OCI-LY7 (cell line): ENCODE results near the gene BHLHE40. TPM values are rescaled to one million over a fixed set of nuclear protein-coding genes. Genes with fewer than 3 reads are reported as not detected.

Source experiments
- BruUV-seq: library from RNA; stranded (reverse); fragments of 400-500 nt; replicated peaks from 2 replicates; lab custom pipeline; 2021; lab: Mats Ljungman, UMichigan
- CTCF ChIA-PET: fragments of 300-600 bp; sonication (Branson Sonifier 250); formaldehyde crosslinking; loops from one replicate; lab custom pipeline; 2022; ENCODE audit warnings: antibody characterized with exemption; ENCODE audit not compliant: unreplicated experiment; lab: Charles Lee
- POLR2A ChIA-PET: fragments of 300-600 bp; sonication (Branson Sonifier 250); formaldehyde crosslinking; loops from one replicate; lab custom pipeline; 2022; ENCODE audit warnings: antibody characterized with exemption; lab: Charles Lee
- DNase-seq: peaks from one replicate; pipeline ENCODE4 v3.0.0-alpha.2; 2015; ENCODE audit warnings: low spot score
- H2AFZ ChIP-seq: fragments of 200-600 bp; sonication (generic), shearing (Covaris generic); 2 replicates; pipeline ENCODE4 v1.6.1; 2014; ENCODE audit warnings: mild to moderate bottlenecking, antibody characterized with exemption, low read length, moderate library complexity
- H3K27ac ChIP-seq: fragments of 200-600 bp; sonication (generic); 2 replicates; pipeline ENCODE4 v1.5.1; 2014; ENCODE audit warnings: mixed run types, low read depth, mild to moderate bottlenecking, moderate library complexity, low read length, inconsistent platforms; ENCODE audit not compliant: poor library complexity, severe bottlenecking
- H3K36me3 ChIP-seq: fragments of 200-600 bp; sonication (generic); 2 replicates; pipeline ENCODE4 v1.6.1; 2014; ENCODE audit warnings: mild to moderate bottlenecking, antibody characterized with exemption, low read length, moderate library complexity, mixed read lengths; ENCODE audit not compliant: insufficient read depth
- H3K4me1 ChIP-seq: fragments of 200-600 bp; sonication (generic); 2 replicates; pipeline ENCODE4 v1.5.1; 2014; ENCODE audit warnings: mild to moderate bottlenecking, low read length; ENCODE audit not compliant: insufficient read depth, poor library complexity, severe bottlenecking
- H3K4me2 ChIP-seq: fragments of 200-600 bp; sonication (generic); 2 replicates; pipeline ENCODE4 v1.6.1; 2014; ENCODE audit warnings: mild to moderate bottlenecking, low read length
- H3K4me3 ChIP-seq: fragments of 200-600 bp; sonication (generic); 2 replicates; pipeline ENCODE4 v1.5.1; 2014; ENCODE audit warnings: mild to moderate bottlenecking, low read depth, low read length; ENCODE audit not compliant: poor library complexity, severe bottlenecking
- H3K79me2 ChIP-seq: fragments of 200-600 bp; sonication (generic); 2 replicates; pipeline ENCODE4 v1.6.1; 2016; ENCODE audit warnings: low read depth, mild to moderate bottlenecking, low read length, moderate library complexity, mixed read lengths; ENCODE audit not compliant: insufficient read depth
- H3K9me2 ChIP-seq: fragments of 200-600 bp; sonication (generic); 2 replicates; pipeline ENCODE4 v1.6.1; 2016; ENCODE audit warnings: mild to moderate bottlenecking, low read length, mixed read lengths; ENCODE audit not compliant: insufficient read depth
- H3K9me3 ChIP-seq: fragments of 200-600 bp; sonication (generic); 2 replicates; pipeline ENCODE4 v1.6.1; 2014; ENCODE audit warnings: mild to moderate bottlenecking, mixed run types, low read length, mixed read lengths
- H4K20me1 ChIP-seq: fragments of 200-600 bp; sonication (generic); 2 replicates; pipeline ENCODE4 v1.6.1; 2014; ENCODE audit warnings: mild to moderate bottlenecking, antibody characterized with exemption, low read length, moderate library complexity, mixed read lengths; ENCODE audit not compliant: insufficient read depth
- CTCF ChIP-seq: fragments of 200-600 bp; sonication (generic); conservative IDR thresholded peaks from 2 replicates; pipeline ENCODE4 v1.5.1; 2014; ENCODE audit warnings: mild to moderate bottlenecking, antibody characterized with exemption, low read length, moderate library complexity, mixed read lengths
- EZH2phosphoT487 ChIP-seq: fragments of 200-600 bp; sonication (generic); IDR thresholded peaks from 2 replicates; pipeline ENCODE4 v1.6.1; 2018; ENCODE audit warnings: low read depth, borderline replicate concordance, mild to moderate bottlenecking, mixed run types, antibody characterized with exemption, low read length, moderate library complexity, mixed read lengths
- intact Hi-C: fragments of 100-400 bp; cut with micrococcal nuclease; formaldehyde crosslinking; loops from one replicate; pipeline ENCODE4 v1.10.0; 2022; ENCODE audit not compliant: unreplicated experiment
- total RNA-seq, 2 experiments: library from RNA; depleted of rRNA in 1 of 2; stranded (reverse); fragments of >200 nt in 1 of 2; shearing (Covaris generic) in 1 of 2; gene quantifications; 2 replicates each; pipeline ENCODE4 v1.2.3, GENCODE V29; 2014 to 2022

BHLHE40 gene
- total RNA-seq, 2 experiments from 2014 or later, result 0.11 to 0.35 TPM

- no peak overlapping the region for H2AFZ ChIP-seq
Measured at GRCh38 chr3:5022966-5023776, 43.9 kb downstream of the BHLHE40 start.

GRCh38 chr3:5023777-5024346 is 44.6 kb downstream of the BHLHE40 start:
- Histone ChIP-seq H3K9me2 (no peaks in the 10 kb centered on the region), H4K20me1 (no peaks in the 10 kb centered on the region), H3K9me3 (no peaks in the 10 kb centered on the region), H3K79me2 (no peaks in the 10 kb centered on the region), H3K4me1 (no peaks in the 10 kb centered on the region), H3K36me3 (no peaks in the 10 kb centered on the region), H3K4me3 (no peak overlapping the region), H3K4me2 (no peak overlapping the region), H2AFZ (no peak overlapping the region), H3K27ac (no peak overlapping the region)
- TF ChIP-seq CTCF (no peak), EZH2phosphoT487 (no peak)
- intact Hi-C loops, result no loop called here
- BruUV-seq, result no TSS peak
- CTCF ChIA-PET, result no interaction called here
- no peak for DNase-seq
- POLR2A ChIA-PET, result interaction anchor here (3.3 kb wide), 1 partner anchor 12 kb away, joined by 16 read pairs; no protein-coding TSS in a partner anchor

More at GRCh38 chr3:5022966-5023776, 43.9 kb downstream of the BHLHE40 start:
- POLR2A ChIA-PET, result interaction anchor here (3.3 kb wide), 1 partner anchor 11 kb away, joined by 16 read pairs; no protein-coding TSS in a partner anchor
- Histone ChIP-seq H3K79me2 (no peaks in the 10 kb centered on the region), H3K27ac (no peak overlapping the region), H3K4me2 (no peak overlapping the region), H3K4me1 (no peaks in the 10 kb centered on the region), H3K36me3 (no peaks in the 10 kb centered on the region), H3K9me3 (no peaks in the 10 kb centered on the region), H3K4me3 (no peak overlapping the region), H4K20me1 (no peaks in the 10 kb centered on the region), H3K9me2 (no peaks in the 10 kb centered on the region)
- no peak for DNase-seq
- intact Hi-C loops, result no loop called here
- CTCF ChIA-PET, result no interaction called here
- no TSS peak for BruUV-seq
- TF ChIP-seq EZH2phosphoT487 (no peak), CTCF (no peak)

- intact Hi-C loops, result no loop called here
- POLR2A ChIA-PET, result interaction anchor here (0.7 kb wide), 1 partner anchor 418 kb away, joined by 3 read pairs; no protein-coding TSS in a partner anchor
- CTCF ChIA-PET, result no interaction called here
- Histone ChIP-seq H3K9me3 (no peaks in the 10 kb centered on the region), H4K20me1 (no peaks in the 10 kb centered on the region), H3K4me1 (no peaks in the 10 kb centered on the region), H3K27ac (no peak overlapping the region), H3K4me3 (no peak overlapping the region), H3K9me2 (no peaks in the 10 kb centered on the region), H3K36me3 (no peaks in the 10 kb centered on the region), H3K79me2 (no peaks in the 10 kb centered on the region), H3K4me2 (no peak overlapping the region), H2AFZ (no peak overlapping the region)
- TF ChIP-seq EZH2phosphoT487 (no peak), CTCF (no peak)
- DNase-seq, result no peak
- no TSS peak for BruUV-seq
Measured at GRCh38 chr3:5026046-5026362, 46.8 kb downstream of the BHLHE40 start.
